GM19455 (cell line): ENCODE data around the gene TCF4.

Experiments
- ATAC-seq: cut with Tn5 transposase; IDR thresholded peaks from one replicate; pipeline ENCODE4 v1.9.1; 2021; ENCODE audit not compliant: unreplicated experiment

TCF4 gene

DNA sequence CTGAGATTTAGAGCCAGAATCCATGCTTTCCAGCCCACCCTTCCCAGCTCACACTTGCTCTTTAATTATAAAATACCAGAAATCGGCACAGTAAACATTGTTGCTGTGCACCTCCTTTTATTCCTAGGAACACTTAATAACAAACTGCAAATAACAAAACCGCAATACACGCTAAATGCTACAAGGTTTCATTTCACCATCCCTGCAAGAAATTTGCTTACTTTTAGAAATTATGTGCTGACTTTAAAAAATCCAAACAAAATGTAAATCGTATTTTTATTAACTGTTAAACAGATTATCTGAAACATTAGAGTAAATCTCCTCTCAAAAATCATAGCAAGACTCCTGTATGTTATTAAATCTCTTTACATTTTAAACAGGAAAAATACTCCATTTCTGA, 79.3 kb downstream of the TCF4 start:
- no peak for ATAC-seq

- ATAC-seq: no peak
Measured at GRCh38 chr18:55506074-55506473, 81.9 kb downstream of the TCF4 start.

DNA sequence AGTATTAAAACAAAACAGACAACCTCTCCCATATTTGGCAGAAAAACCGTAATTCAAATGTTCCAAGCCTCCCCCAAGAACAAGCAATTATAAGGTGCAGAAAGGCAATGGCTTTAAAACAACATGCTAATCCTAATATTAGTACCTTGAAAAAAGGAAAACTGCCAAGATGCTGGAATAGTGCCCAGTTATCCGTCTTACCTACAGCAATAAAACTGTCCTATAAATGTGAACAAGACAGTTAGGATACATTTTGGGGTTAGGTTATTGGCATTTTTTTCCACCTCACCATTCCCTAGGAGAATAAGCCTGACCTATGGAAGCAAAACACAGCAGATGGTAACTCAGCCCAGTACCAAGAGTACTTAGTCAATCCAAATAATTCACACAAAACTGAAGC, 83.2 kb downstream of the TCF4 start:
- ATAC-seq: no peak

- no peak for ATAC-seq
Measured at GRCh38 chr18:55503167-55503820, 84.7 kb downstream of the TCF4 start.

- no peak for ATAC-seq
Measured at GRCh38 chr18:55501982-55502710, 85.8 kb downstream of the TCF4 start.

- ATAC-seq: no peak
Measured at GRCh38 chr18:55501579-55501978, 86.4 kb downstream of the TCF4 start.

GRCh38 chr18:55500316-55501086, 87.5 kb downstream of the TCF4 start:
- ATAC-seq: no peak

GRCh38 chr18:55499526-55499925, 88.5 kb downstream of the TCF4 start:
- no peak for ATAC-seq

DNA sequence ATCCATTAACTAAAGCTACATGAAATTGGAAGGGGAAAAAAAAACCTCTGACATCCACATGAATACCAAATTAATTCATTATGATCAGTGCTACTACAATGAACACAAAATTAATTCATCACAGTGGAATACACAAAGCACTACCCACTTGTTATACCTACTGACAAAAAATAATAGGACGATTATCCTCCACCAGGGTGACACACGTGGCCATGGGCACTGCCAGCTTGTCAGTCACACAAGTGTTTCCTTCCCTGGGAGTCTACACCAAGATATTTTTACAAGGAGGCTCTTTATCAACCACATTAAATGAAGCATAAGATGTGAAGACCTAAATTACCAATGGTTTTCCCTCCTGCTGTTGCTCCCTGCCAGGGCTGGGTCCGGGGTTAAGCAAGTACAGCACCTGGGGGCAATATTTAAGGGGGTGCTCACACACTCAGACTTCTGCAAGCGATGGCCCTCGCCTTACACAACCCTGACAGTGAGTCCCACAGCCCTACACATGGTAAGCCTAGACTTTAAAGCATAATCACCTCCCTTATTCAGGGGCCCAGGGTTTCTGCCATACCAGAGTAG, 90.1 kb downstream of the TCF4 start:
- no peak for ATAC-seq

DNA sequence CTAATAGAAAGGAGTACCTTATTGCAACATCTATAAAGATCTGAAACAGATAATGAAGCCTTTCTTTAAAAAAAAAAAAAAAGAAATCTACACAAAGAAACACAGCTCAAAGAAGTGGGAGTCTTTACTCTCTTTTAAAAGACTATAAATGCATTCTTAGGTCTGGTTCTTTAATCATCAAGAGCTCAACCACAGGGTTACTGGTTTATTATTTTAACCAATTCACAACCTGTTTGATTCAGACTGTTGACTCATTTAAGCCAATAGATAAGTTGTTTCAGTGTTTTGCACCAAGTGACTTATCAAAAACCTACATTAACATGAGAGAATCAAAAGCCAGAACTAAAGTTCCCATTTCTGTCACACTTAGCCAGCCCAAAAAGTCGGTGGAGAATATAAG, 93.1 kb downstream of the TCF4 start:
- no peak for ATAC-seq

- ATAC-seq: no peak
Measured at GRCh38 chr18:55494441-55494840, 93.6 kb downstream of the TCF4 start.

- no peak for ATAC-seq
Measured at GRCh38 chr18:55491616-55492015, 96.4 kb downstream of the TCF4 start.

DNA sequence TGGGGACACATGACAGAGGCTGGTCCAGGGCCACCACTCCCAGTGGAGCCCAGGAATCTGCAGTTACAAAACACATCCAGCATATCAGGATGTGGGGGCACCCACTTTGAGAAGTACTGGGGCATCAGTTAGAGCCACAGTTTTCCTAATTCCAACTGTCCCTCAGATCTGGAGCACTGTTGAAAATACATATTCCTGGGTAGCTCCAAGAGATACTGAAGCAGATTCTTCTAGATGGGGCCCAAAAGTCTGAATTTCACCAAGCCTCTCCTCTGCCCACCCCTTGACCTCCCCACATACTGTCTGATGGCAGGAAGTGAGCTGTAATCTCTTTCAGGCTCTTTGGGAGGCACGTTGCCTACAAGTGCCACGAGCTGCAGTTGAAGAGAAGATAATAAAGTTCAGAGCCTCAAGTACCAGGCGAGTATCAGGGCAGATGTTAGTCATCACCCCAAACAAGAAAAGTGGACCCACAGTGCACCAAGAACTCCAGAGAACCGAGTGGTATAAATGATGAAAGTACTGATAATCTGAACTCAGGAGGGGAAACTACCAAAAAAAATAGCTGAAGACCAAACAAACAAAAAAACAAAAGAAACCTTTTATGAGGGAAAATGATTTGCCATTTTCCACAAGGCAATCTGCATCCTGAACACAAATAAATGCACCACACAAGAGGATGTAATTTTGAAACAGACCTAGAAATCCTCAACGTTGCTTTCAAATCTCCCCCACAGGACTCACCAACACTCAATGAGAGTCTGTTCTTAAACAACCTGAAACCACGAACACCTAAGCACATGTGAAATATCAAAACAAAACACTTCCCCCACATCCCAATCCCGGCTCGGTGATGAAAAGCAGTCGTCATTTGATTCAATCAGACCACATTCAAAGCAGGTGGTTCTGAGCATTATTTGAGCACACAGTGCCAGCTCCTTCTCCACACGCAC, 98.7 kb downstream of the TCF4 start:
- ATAC-seq: no peak

GRCh38 chr18:55488473-55488872, 99.5 kb downstream of the TCF4 start:
- no peak for ATAC-seq

DNA sequence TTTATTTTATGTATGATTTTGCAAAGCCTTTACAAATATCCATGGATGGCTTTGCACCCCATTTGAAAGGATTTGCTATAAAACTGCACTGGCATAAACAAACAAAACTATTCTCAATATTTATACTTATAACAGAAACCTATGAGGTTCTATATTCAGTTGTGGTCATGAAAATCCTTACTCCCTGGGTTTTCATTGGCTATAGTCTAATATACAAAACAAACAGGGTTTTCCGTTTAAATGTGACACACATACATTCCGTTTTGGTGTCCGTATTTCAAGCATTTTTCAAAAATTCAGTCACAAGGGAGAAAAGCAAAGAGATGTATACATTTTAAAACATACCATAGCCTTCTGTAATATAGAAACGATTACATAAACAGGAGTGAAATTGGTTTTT, 100.0 kb downstream of the TCF4 start:
- no peak for ATAC-seq

DNA sequence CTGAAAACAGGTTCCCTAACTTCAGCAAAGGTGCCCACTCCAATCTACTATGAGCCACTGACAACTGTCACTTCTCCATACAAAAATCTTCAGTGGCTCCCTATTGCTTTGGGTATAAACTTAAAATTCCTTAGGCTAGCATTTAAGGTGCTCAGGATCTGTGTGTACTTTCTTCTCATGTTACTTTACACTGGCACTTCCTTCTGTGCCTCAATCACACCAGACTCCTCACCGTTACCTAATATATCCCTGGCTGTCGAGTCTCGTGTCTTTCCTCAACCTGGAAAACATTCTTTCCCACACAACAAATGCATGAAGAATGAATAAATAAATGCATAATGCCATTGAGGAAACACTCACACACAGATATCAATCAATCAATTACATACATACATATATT, 101.1 kb downstream of the TCF4 start:
- ATAC-seq: no peak

DNA sequence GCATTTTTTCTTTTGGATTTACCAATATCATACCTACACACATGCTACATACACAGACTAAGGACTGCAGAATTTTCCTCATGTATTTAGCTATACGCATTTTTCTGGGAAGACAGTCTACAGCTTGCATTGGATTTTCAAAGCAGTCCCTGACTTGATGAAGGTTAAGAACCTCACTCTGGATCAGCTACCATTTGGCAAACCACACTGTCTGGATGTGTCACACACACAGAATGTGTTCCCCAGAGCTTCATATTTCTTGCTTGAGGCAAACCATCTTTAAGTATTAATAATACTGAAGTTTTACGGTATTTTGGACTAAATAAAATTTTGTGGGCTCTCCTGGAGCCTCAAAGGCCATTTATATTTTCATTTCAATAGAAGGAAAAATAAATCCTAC, 102.3 kb downstream of the TCF4 start:
- no peak for ATAC-seq

DNA sequence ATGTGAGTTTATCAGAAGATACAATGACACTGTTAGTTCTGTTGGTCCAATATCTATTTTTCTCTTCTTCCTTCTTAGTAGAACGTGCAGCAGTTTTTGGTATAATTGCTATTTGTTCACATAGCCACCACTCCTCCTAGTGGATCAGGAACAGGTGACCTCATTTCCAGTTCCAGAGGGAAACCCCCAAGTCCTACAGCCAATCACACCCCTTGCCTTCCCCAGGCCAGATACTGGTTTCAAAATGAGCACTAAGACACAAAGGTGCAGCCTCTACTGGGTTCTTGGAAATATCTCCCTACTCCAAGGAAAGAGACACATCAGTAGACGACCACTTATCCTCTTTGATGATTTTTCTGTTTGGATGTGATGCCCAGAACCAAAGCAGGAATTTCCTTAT, 103.2 kb downstream of the TCF4 start:
- ATAC-seq: no peak

DNA sequence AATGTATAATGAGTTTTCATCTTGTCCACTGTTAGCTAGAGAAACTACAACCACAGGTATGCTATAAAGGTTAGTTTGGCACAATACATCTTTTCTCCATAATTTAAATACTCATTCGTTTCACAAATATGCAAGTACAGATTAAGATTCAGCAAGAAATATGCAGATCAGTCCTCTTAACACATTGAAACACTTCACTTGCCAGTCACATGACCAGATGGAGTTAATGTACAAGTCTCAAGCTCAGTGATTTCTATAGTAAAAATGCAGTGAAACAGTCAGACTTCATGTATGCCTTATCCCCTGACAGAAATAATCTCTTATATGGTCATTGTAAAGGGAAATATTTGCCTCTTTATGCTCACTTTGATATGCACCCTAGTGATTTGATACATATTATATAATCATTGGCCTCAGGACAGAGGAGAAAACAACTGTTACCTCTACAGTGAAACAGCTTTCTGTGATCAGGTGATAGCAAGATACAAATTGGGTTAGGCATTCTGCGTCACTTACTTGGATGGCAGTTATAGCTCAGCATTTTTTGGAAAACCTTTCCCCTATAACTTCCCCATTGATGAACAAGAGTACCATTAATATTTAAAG, 104.6 kb downstream of the TCF4 start:
- no peak for ATAC-seq
